Ovary (tissue), 9 donors: ENCODE results near the gene PTX4. TPM values are rescaled to one million over a fixed set of nuclear protein-coding genes. Genes with fewer than 3 reads are reported as not detected.

Experiments
- DNase-seq, 5 donors: peaks; one replicate each; pipeline ENCODE4 v3.0.0-alpha.2; 2019 to 2020
- H3K27ac ChIP-seq, 2 donors: fragments of 200-600 bp; one replicate each; pipeline versions ENCODE4 v1.5.1 to v1.8.0; 2019 to 2022
- H3K27me3 ChIP-seq: fragments of 200-600 bp; one replicate; pipeline ENCODE4 v1.8.0; 2022
- H3K36me3 ChIP-seq: fragments of 200-600 bp; sonication (generic); one replicate; pipeline ENCODE4 v1.5.1; 2019
- H3K4me1 ChIP-seq: one replicate; pipeline ENCODE4 v1.8.1; 2013; ENCODE audit warnings: mild to moderate bottlenecking, moderate library complexity; ENCODE audit not compliant: insufficient read depth
- H3K4me3 ChIP-seq: fragments of 200-600 bp; sonication (generic); one replicate; pipeline ENCODE4 v1.5.1; 2017
- H3K9me3 ChIP-seq, 2 donors: fragments of 200-600 bp in 1 of 2; sonication (generic) in 1 of 2; one replicate each; pipeline versions ENCODE4 v1.5.1 to v1.8.1; 2013 to 2019; ENCODE audit warnings: mild to moderate bottlenecking in 1 of 2, moderate library complexity in 1 of 2
- EP300 ChIP-seq: sonication (generic); formaldehyde crosslinking; IDR thresholded peaks from one replicate; pipeline ENCODE4 v1.6.1; 2017; ENCODE audit warnings: antibody characterized with exemption
- POLR2A ChIP-seq: fragments of 450-650 bp; IDR thresholded peaks from one replicate; pipeline ENCODE4 v1.6.1; 2017; ENCODE audit warnings: antibody characterized with exemption, mild to moderate bottlenecking, moderate library complexity
- WGBS, 3 donors: extraction: QIAGEN DNeasy Blood & Tissue Kit in 1 of 3; methylation state at CpG; one replicate each; pipeline versions ENCODE4 v1.1.5 to v1.1.7; 2013 to 2017; 5-methylcytosine and 5-hydroxymethylcytosine counted together
- intact Hi-C, 4 donors: fragments of 100-400 bp; cut with DNase I; formaldehyde crosslinking; loops; one replicate each; pipeline versions ENCODE4 v1.11.0 to v1.15.1; 2022 to 2023
- polyA plus RNA-seq, 2 donors: library from polyadenylated mRNA; stranded (reverse); fragments of 200-250 nt in 1 of 2; fragments of 350-450 nt in 1 of 2; fragmentation: Illumina TruSeq in 1 of 2; extraction: RNeasy Lipid Tissue Mini Kit (QIAGEN cat#74804) in 1 of 2; gene quantifications; one replicate each; pipeline ENCODE4 v1.2.3, GENCODE V29; 2013 to 2014
- total RNA-seq, 7 donors: library from RNA; depleted of rRNA in 2 of 7; stranded (reverse); fragments of >200 nt in 2 of 7; fragmentation: NEBNext Ultra II Directional in 3 of 7; extraction: Animal tissue kit (Norgen Biotek cat#: 25700) in 3 of 7; gene quantifications; one replicate each; pipeline versions ENCODE4 v1.1.0 to v1.2.4, GENCODE V29; 2016 to 2023
- TF ChIP-seq, protein P1 (sequence below), 3 donors: fragments of 450-650 bp in 2 of 3; fragments of 200-600 bp in 1 of 3; IDR thresholded peaks; one replicate each; pipeline versions ENCODE4 v1.5.1 to v1.8.0; 2016 to 2022; ENCODE audit warnings: antibody characterized with exemption in 3 of 3, mild to moderate bottlenecking in 1 of 3
- donor health status: DM: no; HTN: no; CAD: no; lungs with moderate emphysema.
- donor health status: DM: no; HTN: no; CAD: no.
- donor health status: Bipolar disorder and iron deficiency.
- donor health status: DM: yes; HTN: yes; CAD: no.
- donor health status: DM: no; HTN: no; CAD: no.
- donor health status: DM: yes; HTN: yes; CAD: no.

PTX4 gene
- total and polyA plus RNA-seq, 9 donors, result 0.05 to 0.40 (median 0.15) TPM; not detected in 6

DNA sequence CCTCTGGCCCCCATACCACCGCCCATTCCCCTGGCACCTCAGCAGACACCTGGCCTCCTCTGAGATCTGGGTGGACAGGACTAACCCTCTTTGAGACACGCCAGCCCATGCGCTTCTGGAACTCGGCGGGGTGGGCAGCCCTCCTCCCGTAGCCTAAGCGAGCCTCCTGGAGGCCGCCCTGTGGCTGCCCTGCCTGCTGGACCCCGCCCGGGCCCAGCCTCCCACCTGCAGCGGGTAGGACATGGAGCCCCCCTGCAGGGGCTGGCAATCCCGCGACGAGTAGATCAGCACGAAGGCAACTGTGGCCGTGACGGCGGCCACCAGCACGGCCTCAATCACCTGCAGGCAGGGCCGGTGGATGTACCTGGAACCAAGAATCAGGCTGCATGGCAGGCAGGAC lies 36.2 kb downstream of the PTX4 start:
- TF ChIP-seq EP300 (no peak), POLR2A (no peak)
- TF ChIP-seq, protein P1, sequence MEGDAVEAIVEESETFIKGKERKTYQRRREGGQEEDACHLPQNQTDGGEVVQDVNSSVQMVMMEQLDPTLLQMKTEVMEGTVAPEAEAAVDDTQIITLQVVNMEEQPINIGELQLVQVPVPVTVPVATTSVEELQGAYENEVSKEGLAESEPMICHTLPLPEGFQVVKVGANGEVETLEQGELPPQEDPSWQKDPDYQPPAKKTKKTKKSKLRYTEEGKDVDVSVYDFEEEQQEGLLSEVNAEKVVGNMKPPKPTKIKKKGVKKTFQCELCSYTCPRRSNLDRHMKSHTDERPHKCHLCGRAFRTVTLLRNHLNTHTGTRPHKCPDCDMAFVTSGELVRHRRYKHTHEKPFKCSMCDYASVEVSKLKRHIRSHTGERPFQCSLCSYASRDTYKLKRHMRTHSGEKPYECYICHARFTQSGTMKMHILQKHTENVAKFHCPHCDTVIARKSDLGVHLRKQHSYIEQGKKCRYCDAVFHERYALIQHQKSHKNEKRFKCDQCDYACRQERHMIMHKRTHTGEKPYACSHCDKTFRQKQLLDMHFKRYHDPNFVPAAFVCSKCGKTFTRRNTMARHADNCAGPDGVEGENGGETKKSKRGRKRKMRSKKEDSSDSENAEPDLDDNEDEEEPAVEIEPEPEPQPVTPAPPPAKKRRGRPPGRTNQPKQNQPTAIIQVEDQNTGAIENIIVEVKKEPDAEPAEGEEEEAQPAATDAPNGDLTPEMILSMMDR (IDR thresholded peaks at IDR 0.05), result no peak
- Histone ChIP-seq H3K4me3 (no peak overlapping the region), H3K27me3 (no peaks in the 10 kb centered on the region), H3K9me3 (no peaks in the 10 kb centered on the region), H3K4me1 (no peaks in the 10 kb centered on the region), H3K36me3 (no peaks in the 10 kb centered on the region), H3K27ac (no peak overlapping the region)
- 90 to 97% (median 93%) methylated on average over 20 of the region's 20 CpGs for WGBS, 3 donors
- intact Hi-C loops, result no loop called here
- no peak for DNase-seq

DNA sequence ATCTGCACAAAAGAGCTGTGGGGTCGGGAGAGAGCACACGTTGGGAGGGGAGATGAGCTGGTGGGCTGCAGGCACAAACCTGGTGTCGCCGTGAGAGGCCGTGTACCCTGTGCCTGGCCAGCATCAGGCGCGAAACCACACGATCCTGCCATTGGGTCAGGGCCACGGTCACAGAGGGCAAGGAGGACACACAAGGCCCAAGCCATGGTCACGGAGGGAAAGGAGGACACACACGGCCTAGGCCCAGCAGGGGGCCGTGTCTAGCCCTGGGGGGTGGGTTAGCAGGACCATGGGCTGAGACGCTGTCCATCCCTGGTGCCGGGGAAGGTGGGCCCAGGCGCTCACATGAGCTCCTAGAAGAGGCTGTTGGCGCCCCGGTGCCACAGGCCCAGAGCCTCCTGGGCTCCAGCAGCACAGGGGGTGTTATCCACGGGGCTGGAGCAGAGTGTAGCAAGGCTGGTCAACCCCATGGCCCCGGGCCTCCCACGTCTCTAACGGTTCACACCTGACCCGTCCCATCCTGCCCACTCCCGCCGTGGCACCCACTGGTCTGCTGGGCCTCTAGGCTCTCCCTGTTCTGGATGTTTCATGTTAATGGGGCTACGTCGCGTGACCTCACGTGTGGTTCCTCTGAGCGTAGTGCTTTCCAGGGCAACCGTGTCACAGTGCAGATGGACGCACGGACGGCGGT lies 36.9 kb downstream of the PTX4 start:
- Histone ChIP-seq H3K9me3 (no peaks in the 10 kb centered on the region), H3K27me3 (no peaks in the 10 kb centered on the region), H3K4me3 (no peak overlapping the region), H3K4me1 (no peaks in the 10 kb centered on the region), H3K27ac (no peak overlapping the region), H3K36me3 (no peaks in the 10 kb centered on the region)
- DNase-seq, result no peak
- 90 to 94% (median 92%) methylated on average over 34 of the region's 34 CpGs for whole genome bisulfite sequencing, 3 donors
- no peak for TF ChIP-seq EP300
- TF ChIP-seq POLR2A, result no peak
- TF ChIP-seq, protein P1 (IDR thresholded peaks at IDR 0.05), result no peak
- intact Hi-C loops, result no loop called here

- Histone ChIP-seq H3K9me3 (no peaks in the 10 kb centered on the region), H3K4me3 (no peak overlapping the region), H3K4me1 (no peaks in the 10 kb centered on the region), H3K36me3 (no peaks in the 10 kb centered on the region), H3K27ac (no peak overlapping the region), H3K27me3 (no peaks in the 10 kb centered on the region)
- 88 to 93% (median 93%) methylated on average over 21 of the region's 21 CpGs for WGBS, 3 donors
- TF ChIP-seq POLR2A, result no peak
- TF ChIP-seq, protein P1 (IDR thresholded peaks at IDR 0.05), result no peak
- no peak for TF ChIP-seq EP300
- intact Hi-C loops, result no loop called here
- no peak for DNase-seq
These were observed 37.9 kb downstream of the PTX4 start for GRCh38 chr16:1450841-1451240.

GRCh38 chr16:1450218-1450617 lies 38.5 kb downstream of the PTX4 start:
- Histone ChIP-seq H3K4me1 (no peaks in the 10 kb centered on the region), H3K27me3 (no peaks in the 10 kb centered on the region), H3K4me3 (no peak overlapping the region), H3K27ac (no peak overlapping the region), H3K9me3 (no peaks in the 10 kb centered on the region), H3K36me3 (no peaks in the 10 kb centered on the region)
- intact Hi-C loops, result no loop called here
- TF ChIP-seq, protein P1 (IDR thresholded peaks at IDR 0.05), result no peak
- TF ChIP-seq EP300 (no peak), POLR2A (no peak)
- no peak for DNase-seq
- 85 to 86% (median 86%) methylated on average over 27 to 29 of the region's 29 CpGs for WGBS, 3 donors
